Prostate gland (tissue), 2 donors: ENCODE measurements around the gene AKAP13.

Source experiments
- POLR2AphosphoS5 ChIP-seq: sonication (generic); formaldehyde crosslinking; IDR thresholded peaks from one replicate; pipeline ENCODE4 v1.6.1; 2017; ENCODE audit warnings: antibody characterized with exemption
- TF ChIP-seq, protein P1 (sequence below), 4 experiments: fragments of 200-600 bp in 2 of 4; fragments of 450-650 bp in 2 of 4; sonication (generic) in 2 of 4; IDR thresholded peaks; 1 replicate in 3 of 4; 2 replicates in 1 of 4; pipeline ENCODE4 v1.5.1; 2016 to 2019; ENCODE audit warnings: antibody characterized with exemption in 4 of 4, mild to moderate bottlenecking in 2 of 4, moderate library complexity in 2 of 4

DNA sequence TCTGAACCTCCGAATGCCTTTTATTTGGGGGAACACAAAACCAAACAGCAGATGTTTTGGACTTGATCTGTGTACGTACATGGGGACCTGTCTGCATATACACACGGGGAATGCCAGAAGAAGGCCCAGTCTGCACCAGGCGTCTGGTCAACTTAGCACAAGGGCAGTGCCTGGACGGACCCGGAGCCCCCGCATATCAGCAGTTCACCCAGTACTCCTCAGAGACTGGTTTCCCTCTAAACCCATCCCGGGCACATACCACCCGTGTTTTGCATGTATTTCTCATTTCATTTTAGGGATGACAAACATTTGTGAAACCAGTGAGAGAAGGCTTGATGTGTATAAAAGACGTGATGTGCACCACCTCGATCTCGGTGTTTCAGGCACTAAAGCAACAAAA is 364.6 kb downstream of the AKAP13 start:
- TF ChIP-seq, protein P1, sequence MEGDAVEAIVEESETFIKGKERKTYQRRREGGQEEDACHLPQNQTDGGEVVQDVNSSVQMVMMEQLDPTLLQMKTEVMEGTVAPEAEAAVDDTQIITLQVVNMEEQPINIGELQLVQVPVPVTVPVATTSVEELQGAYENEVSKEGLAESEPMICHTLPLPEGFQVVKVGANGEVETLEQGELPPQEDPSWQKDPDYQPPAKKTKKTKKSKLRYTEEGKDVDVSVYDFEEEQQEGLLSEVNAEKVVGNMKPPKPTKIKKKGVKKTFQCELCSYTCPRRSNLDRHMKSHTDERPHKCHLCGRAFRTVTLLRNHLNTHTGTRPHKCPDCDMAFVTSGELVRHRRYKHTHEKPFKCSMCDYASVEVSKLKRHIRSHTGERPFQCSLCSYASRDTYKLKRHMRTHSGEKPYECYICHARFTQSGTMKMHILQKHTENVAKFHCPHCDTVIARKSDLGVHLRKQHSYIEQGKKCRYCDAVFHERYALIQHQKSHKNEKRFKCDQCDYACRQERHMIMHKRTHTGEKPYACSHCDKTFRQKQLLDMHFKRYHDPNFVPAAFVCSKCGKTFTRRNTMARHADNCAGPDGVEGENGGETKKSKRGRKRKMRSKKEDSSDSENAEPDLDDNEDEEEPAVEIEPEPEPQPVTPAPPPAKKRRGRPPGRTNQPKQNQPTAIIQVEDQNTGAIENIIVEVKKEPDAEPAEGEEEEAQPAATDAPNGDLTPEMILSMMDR (IDR thresholded peaks at IDR 0.05), result no peak
- no peak for TF ChIP-seq POLR2AphosphoS5
